NCI-H510A treated with DMSO at 0.1 percent for 48 hours (cell line): Measurements from ENCODE around the gene CRK.

Experiments used
- DNase-seq: peaks from one replicate; lab custom pipeline; 2025; lab: John Stamatoyannopoulos, UW

The CRK gene

GRCh38 chr17:1486802-1487695, 31.0 kb upstream of the CRK start:
- no peak for DNase-seq

GRCh38 chr17:1485423-1486376, 29.7 kb upstream of the CRK start:
- DNase-seq = no peak

- DNase-seq = peak; percentile 63
Observed at GRCh38 chr17:1484676-1485422, 28.8 kb upstream of the CRK start.

- DNase-seq = no peak
Observed at GRCh38 chr17:1484060-1484535, 28.1 kb upstream of the CRK start.

GRCh38 chr17:1482680-1483079, 26.6 kb upstream of the CRK start:
- no peak for DNase-seq

- no peak for DNase-seq
Observed at GRCh38 chr17:1481736-1482135, 25.7 kb upstream of the CRK start.

- no peak for DNase-seq
Observed at GRCh38 chr17:1480747-1481465, 24.9 kb upstream of the CRK start.

- DNase-seq = no peak
Observed at GRCh38 chr17:1478418-1478817, 22.4 kb upstream of the CRK start.

- DNase-seq = no peak
Observed at GRCh38 chr17:1475321-1475854, 19.4 kb upstream of the CRK start.

- DNase-seq = no peak
Observed at GRCh38 chr17:1474402-1475189, 18.6 kb upstream of the CRK start.

GRCh38 chr17:1473841-1474240, 17.8 kb upstream of the CRK start:
- DNase-seq = no peak

- DNase-seq = no peak
Observed at GRCh38 chr17:1473170-1473569, 17.1 kb upstream of the CRK start.

- no peak for DNase-seq
Observed at GRCh38 chr17:1471911-1472821, 16.1 kb upstream of the CRK start.

GRCh38 chr17:1471490-1471889, 15.5 kb upstream of the CRK start:
- no peak for DNase-seq

- no peak for DNase-seq
Observed at GRCh38 chr17:1470755-1471462, 14.9 kb upstream of the CRK start.

- no peak for DNase-seq
Observed at GRCh38 chr17:1470071-1470754, 14.2 kb upstream of the CRK start.

GRCh38 chr17:1469231-1469852, 13.3 kb upstream of the CRK start:
- no peak for DNase-seq
